Prostate gland (tissue), 2 donors: Measurements from ENCODE around the gene SLC38A10. TPM values are rescaled to one million over a fixed set of nuclear protein-coding genes. Genes with fewer than 3 reads are reported as not detected.

Source experiments
- DNase-seq: peaks from one replicate; pipeline ENCODE4 v3.0.0-alpha.2; 2019; ENCODE audit warnings: low spot score
- H3K27ac ChIP-seq, 2 donors: fragments of 200-600 bp; sonication (generic); 2 replicates each; pipeline ENCODE4 v1.5.1; 2017 to 2019
- H3K27me3 ChIP-seq: fragments of 200-600 bp; sonication (generic); replicated peaks from 2 replicates; pipeline ENCODE4 v1.5.1; 2019; ENCODE audit not compliant: insufficient read depth
- H3K36me3 ChIP-seq, 2 donors: fragments of 200-600 bp; sonication (generic); 1 replicate in 1 of 2; 2 replicates in 1 of 2; pipeline versions ENCODE4 v1.5.1 to v1.8.1; 2017 to 2019
- H3K4me1 ChIP-seq: fragments of 200-600 bp; sonication (generic); replicated peaks from 2 replicates; pipeline ENCODE4 v1.5.1; 2019
- H3K4me3 ChIP-seq, 2 donors: fragments of 200-600 bp; sonication (generic); 2 replicates each; pipeline ENCODE4 v1.5.1; 2017 to 2019
- H3K9me3 ChIP-seq: fragments of 200-600 bp; sonication (generic); 2 replicates; pipeline ENCODE4 v1.5.1; 2017
- CTCF ChIP-seq, 4 experiments: fragments of 200-600 bp in 2 of 4; fragments of 450-650 bp in 2 of 4; sonication (generic) in 2 of 4; IDR thresholded peaks; 1 replicate in 3 of 4; 2 replicates in 1 of 4; pipeline ENCODE4 v1.5.1; 2016 to 2019; ENCODE audit warnings: antibody characterized with exemption in 4 of 4, mild to moderate bottlenecking in 2 of 4, moderate library complexity in 2 of 4
- POLR2A ChIP-seq: fragments of 450-650 bp; IDR thresholded peaks from one replicate; pipeline ENCODE4 v1.6.1; 2016; ENCODE audit warnings: antibody characterized with exemption, mild to moderate bottlenecking
- POLR2AphosphoS5 ChIP-seq: sonication (generic); formaldehyde crosslinking; IDR thresholded peaks from one replicate; pipeline ENCODE4 v1.6.1; 2017; ENCODE audit warnings: antibody characterized with exemption
- WGBS: methylation state at CpG from one replicate; pipeline ENCODE4 v1.1.5; 2018; 5-methylcytosine and 5-hydroxymethylcytosine counted together
- intact Hi-C: fragments of 100-400 bp; cut with DNase I; formaldehyde crosslinking; loops from one replicate; pipeline ENCODE4 v1.14.2; 2022
- total RNA-seq, 2 donors: library from RNA; depleted of rRNA; stranded (reverse); fragments of >200 nt; gene quantifications; one replicate each; pipeline ENCODE4 v1.1.0, GENCODE V29; 2016

Gene SLC38A10
- total RNA-seq, 2 donors from 2014 or later = 104 to 167 TPM

- Histone ChIP-seq H3K27me3 (no peaks in the 10 kb centered on the region), H3K36me3 (no peaks in the 10 kb centered on the region), H3K9me3 (no peaks in the 10 kb centered on the region), H3K4me1 (no peaks in the 10 kb centered on the region), H3K4me3 (no peak overlapping the region), H3K27ac (no peak overlapping the region)
- 91% methylated on average over 19 of the region's 19 CpGs for WGBS
- intact Hi-C loops = no loop called here
- DNase-seq = no peak
- TF ChIP-seq POLR2A = no peak
- TF ChIP-seq POLR2AphosphoS5 = no peak
- TF ChIP-seq CTCF (IDR thresholded peaks at IDR 0.05) = no peak
Measured at GRCh38 chr17:81300586-81301155, 5.6 kb upstream of the SLC38A10 start.

- intact Hi-C loops = loop anchor here (5.0 kb wide), 1 partner anchor 37 kb away; no protein-coding TSS in a partner anchor
- Histone ChIP-seq H3K27me3 (no peaks in the 10 kb centered on the region), H3K9me3 (no peaks in the 10 kb centered on the region), H3K36me3 (no peaks in the 10 kb centered on the region), H3K4me1 (no peaks in the 10 kb centered on the region), H3K27ac (peak overlapping the region in 1 of 2 donors; percentile 0), H3K4me3 (no peak overlapping the region)
- no peak for DNase-seq
- TF ChIP-seq POLR2AphosphoS5 (no peak), CTCF (IDR thresholded peaks at IDR 0.05) (no peak), POLR2A (no peak)
- 96% methylated on average over 19 of the region's 19 CpGs for WGBS
Measured at GRCh38 chr17:81299846-81300585, 4.9 kb upstream of the SLC38A10 start.

- DNase-seq = no peak
- TF ChIP-seq POLR2AphosphoS5 (no peak), CTCF (IDR thresholded peaks at IDR 0.05) (no peak), POLR2A (no peak)
- WGBS = 77% methylated on average over 15 of the region's 15 CpGs
- Histone ChIP-seq H3K36me3 (no peaks in the 10 kb centered on the region), H3K27ac (peak overlapping the region in 1 of 2 donors; percentile 0), H3K27me3 (no peaks in the 10 kb centered on the region), H3K9me3 (no peaks in the 10 kb centered on the region), H3K4me3 (no peak overlapping the region), H3K4me1 (no peaks in the 10 kb centered on the region)
- intact Hi-C loops = loop anchor here (5.0 kb wide), 1 partner anchor 38 kb away; no protein-coding TSS in a partner anchor
Measured at GRCh38 chr17:81298991-81299738, 4.1 kb upstream of the SLC38A10 start.

GRCh38 chr17:81298325-81298990, 3.4 kb upstream of the SLC38A10 start:
- 52% methylated on average over 11 of the region's 11 CpGs for WGBS
- intact Hi-C loops = loop anchor here (5.0 kb wide), 1 partner anchor 39 kb away; no protein-coding TSS in a partner anchor
- no peak overlapping the region for H3K4me3 ChIP-seq
- peaks cover under 1% of the 10 kb centered on the region for H3K4me1 ChIP-seq
- no peaks in the 10 kb centered on the region for H3K36me3 ChIP-seq
- DNase-seq = no peak
- H3K9me3 ChIP-seq = no peaks in the 10 kb centered on the region
- H3K27me3 ChIP-seq = no peaks in the 10 kb centered on the region
- TF ChIP-seq POLR2AphosphoS5 = peak; percentile 79
- TF ChIP-seq POLR2A = no peak
- H3K27ac ChIP-seq = peak overlapping the region in 1 of 2 donors; percentile 0
